Ovary (tissue), 3 donors: ENCODE measurements around the gene PTEN.

Source experiments
- CTCF ChIP-seq, 3 donors: fragments of 450-650 bp in 2 of 3; fragments of 200-600 bp in 1 of 3; IDR thresholded peaks; one replicate each; pipeline versions ENCODE4 v1.5.1 to v1.8.0; 2016 to 2022; ENCODE audit warnings: antibody characterized with exemption in 3 of 3, mild to moderate bottlenecking in 1 of 3
- EP300 ChIP-seq: sonication (generic); formaldehyde crosslinking; IDR thresholded peaks from one replicate; pipeline ENCODE4 v1.6.1; 2017; ENCODE audit warnings: antibody characterized with exemption
- POLR2A ChIP-seq: fragments of 450-650 bp; IDR thresholded peaks from one replicate; pipeline ENCODE4 v1.6.1; 2017; ENCODE audit warnings: antibody characterized with exemption, mild to moderate bottlenecking, moderate library complexity
- donor health status: DM: no; HTN: no; CAD: no.

GRCh38 chr10:87952612-87953011, 89.2 kb downstream of the PTEN start:
- TF ChIP-seq CTCF (IDR thresholded peaks at IDR 0.05), result no peak
- no peak for TF ChIP-seq EP300
- TF ChIP-seq POLR2A, result no peak
